Smooth muscle cell (in vitro differentiated cells): ENCODE data around the gene CNTNAP2. TPM values are rescaled to one million over a fixed set of nuclear protein-coding genes. Genes with fewer than 3 reads are reported as not detected.

Experiments used
- DNase-seq: peaks from one replicate; lab custom pipeline; 2025; ENCODE audit not compliant: unreplicated experiment; lab: John Stamatoyannopoulos, UW
- H2AFZ ChIP-seq: fragments of 200-600 bp; sonication (generic); 2 replicates; pipeline ENCODE4 v1.6.0; 2016; ENCODE audit warnings: antibody characterized with exemption, low read depth, mild to moderate bottlenecking
- H3F3A ChIP-seq: fragments of 200-600 bp; sonication (generic); 2 replicates; pipeline ENCODE4 v1.6.0; 2017; ENCODE audit warnings: antibody characterized with exemption, low read depth
- H3K27ac ChIP-seq: fragments of 200-600 bp; sonication (generic); 2 replicates; pipeline ENCODE4 v1.5.1; 2016; ENCODE audit warnings: low read depth, mild to moderate bottlenecking
- H3K27me3 ChIP-seq: fragments of 200-600 bp; sonication (generic); 2 replicates; pipeline ENCODE4 v1.6.1; 2016; ENCODE audit warnings: low read depth, mild to moderate bottlenecking
- H3K36me3 ChIP-seq: fragments of 200-600 bp; sonication (generic); 2 replicates; pipeline ENCODE4 v1.5.1; 2016; ENCODE audit warnings: low read depth
- H3K4me1 ChIP-seq: fragments of 200-600 bp; sonication (generic); 2 replicates; pipeline ENCODE4 v1.5.1; 2016; ENCODE audit warnings: low read depth
- H3K4me2 ChIP-seq: fragments of 200-600 bp; sonication (generic); 2 replicates; pipeline ENCODE4 v1.6.0; 2016; ENCODE audit warnings: mild to moderate bottlenecking
- H3K4me3 ChIP-seq: fragments of 200-600 bp; sonication (generic); 2 replicates; pipeline ENCODE4 v1.5.1; 2016; ENCODE audit warnings: mild to moderate bottlenecking
- H3K79me2 ChIP-seq: fragments of 200-600 bp; sonication (generic); 2 replicates; pipeline ENCODE4 v1.6.0; 2016; ENCODE audit warnings: low read depth, mild to moderate bottlenecking
- H3K9ac ChIP-seq: fragments of 200-600 bp; sonication (generic); 2 replicates; pipeline ENCODE4 v1.6.0; 2016; ENCODE audit warnings: low read depth
- H3K9me3 ChIP-seq: fragments of 200-600 bp; sonication (generic); replicated peaks from 2 replicates; pipeline ENCODE4 v1.5.1; 2016; ENCODE audit warnings: low read depth
- H4K20me1 ChIP-seq: fragments of 200-600 bp; sonication (generic); 2 replicates; pipeline ENCODE4 v1.6.0; 2016; ENCODE audit warnings: low read depth
- CTCF ChIP-seq: fragments of 200-600 bp; sonication (generic); IDR thresholded peaks from 2 replicates; pipeline ENCODE4 v1.5.1; 2017; ENCODE audit warnings: borderline replicate concordance, mild to moderate bottlenecking, antibody characterized with exemption; ENCODE audit not compliant: insufficient read depth, poor library complexity, severe bottlenecking
- WGBS: methylation state at CpG from one replicate; pipeline ENCODE4 v1.1.7; 2016; ENCODE audit warnings: low lambda C conversion rate; 5-methylcytosine and 5-hydroxymethylcytosine counted together
- polyA plus RNA-seq: library from polyadenylated mRNA; unstranded; fragments of >200 nt; fragmentation: Nextera tagmentation; extraction: Ambion mirVana; gene quantifications from 2 replicates; pipeline ENCODE4 v1.2.1, GENCODE V29; 2016
- total RNA-seq: library from RNA; depleted of rRNA; stranded (reverse); fragments of >200 nt; gene quantifications from 2 replicates; pipeline ENCODE4 v1.2.3, GENCODE V29; 2014

Gene CNTNAP2
- total and polyA plus RNA-seq, 2 experiments from 2014 or later, result 1.7 to 9.0 TPM

GRCh38 chr7:146641491-146641890 lies 524.9 kb downstream of the CNTNAP2 start:
- Histone ChIP-seq H3F3A (no peaks in the 10 kb centered on the region), H4K20me1 (no peaks in the 10 kb centered on the region), H3K9me3 (no peaks in the 10 kb centered on the region), H3K27ac (no peak overlapping the region), H3K4me1 (no peaks in the 10 kb centered on the region), H3K36me3 (no peaks in the 10 kb centered on the region), H3K4me2 (no peak overlapping the region), H3K9ac (no peak overlapping the region), H3K79me2 (no peaks in the 10 kb centered on the region), H3K27me3 (no peaks in the 10 kb centered on the region), H2AFZ (no peak overlapping the region), H3K4me3 (no peak overlapping the region)
- 96% methylated on average over 1 of the region's 1 CpG for WGBS
- DNase-seq, result no peak
- TF ChIP-seq CTCF, result no peak

- Histone ChIP-seq H3K27me3 (no peaks in the 10 kb centered on the region), H4K20me1 (no peaks in the 10 kb centered on the region), H3K4me1 (no peaks in the 10 kb centered on the region), H3K36me3 (no peaks in the 10 kb centered on the region), H3K4me2 (no peak overlapping the region), H3F3A (no peaks in the 10 kb centered on the region), H3K4me3 (no peak overlapping the region), H3K9ac (no peak overlapping the region), H3K9me3 (no peaks in the 10 kb centered on the region), H3K79me2 (no peaks in the 10 kb centered on the region), H2AFZ (no peak overlapping the region), H3K27ac (no peak overlapping the region)
- no peak for DNase-seq
- TF ChIP-seq CTCF, result no peak
- 77% methylated on average over 3 of the region's 3 CpGs for WGBS
These were observed 528.9 kb downstream of the CNTNAP2 start for GRCh38 chr7:146645383-146645976.

GRCh38 chr7:146647445-146647844 lies 530.8 kb downstream of the CNTNAP2 start:
- Histone ChIP-seq H2AFZ (no peak overlapping the region), H3K79me2 (no peaks in the 10 kb centered on the region), H3K4me2 (no peak overlapping the region), H3K36me3 (no peaks in the 10 kb centered on the region), H3K9ac (no peak overlapping the region), H3K4me1 (no peaks in the 10 kb centered on the region), H3F3A (no peaks in the 10 kb centered on the region), H3K4me3 (no peak overlapping the region), H3K27ac (no peak overlapping the region), H4K20me1 (no peaks in the 10 kb centered on the region), H3K27me3 (no peaks in the 10 kb centered on the region), H3K9me3 (no peaks in the 10 kb centered on the region)
- WGBS, result 74% methylated on average over 2 of the region's 2 CpGs
- DNase-seq, result no peak
- no peak for TF ChIP-seq CTCF

- no peak overlapping the region for H3K4me3 ChIP-seq
- no peaks in the 10 kb centered on the region for H4K20me1 ChIP-seq
- no peaks in the 10 kb centered on the region for H3K9me3 ChIP-seq
- H3K27ac ChIP-seq, result no peak overlapping the region
- no peak overlapping the region for H3K9ac ChIP-seq
- WGBS, result 89% methylated on average over 2 of the region's 2 CpGs
- no peak for TF ChIP-seq CTCF
- no peaks in the 10 kb centered on the region for H3K36me3 ChIP-seq
- no peak for DNase-seq
- H2AFZ ChIP-seq, result no peak overlapping the region
- H3K79me2 ChIP-seq, result no peaks in the 10 kb centered on the region
- H3K4me2 ChIP-seq, result no peak overlapping the region
- H3K27me3 ChIP-seq, result no peaks in the 10 kb centered on the region
- no peaks in the 10 kb centered on the region for H3F3A ChIP-seq
- no peaks in the 10 kb centered on the region for H3K4me1 ChIP-seq
These were observed 535.6 kb downstream of the CNTNAP2 start for GRCh38 chr7:146652176-146652575.
